Osteocyte (in vitro differentiated cells): ENCODE data around the gene ENOX1. TPM values are rescaled to one million over a fixed set of nuclear protein-coding genes. Genes with fewer than 3 reads are reported as not detected.

Experiments
- DNase-seq: peaks from one replicate; pipeline ENCODE4 v3.0.0; 2021; ENCODE audit warnings: mixed read lengths; ENCODE audit not compliant: unreplicated experiment; ENCODE audit errors: extremely low spot score
- H3K27ac Mint-ChIP-seq: one replicate; pipeline ENCODE4 v1.8.0; 2021; ENCODE audit warnings: mild to moderate bottlenecking, mixed read lengths; ENCODE audit not compliant: unreplicated experiment
- H3K27me3 Mint-ChIP-seq: one replicate; pipeline ENCODE4 v1.8.0; 2021; ENCODE audit warnings: mixed read lengths; ENCODE audit not compliant: unreplicated experiment
- H3K36me3 Mint-ChIP-seq: one replicate; pipeline ENCODE4 v1.8.0; 2021; ENCODE audit warnings: mixed read lengths; ENCODE audit not compliant: unreplicated experiment
- H3K4me1 Mint-ChIP-seq: one replicate; pipeline ENCODE4 v1.8.0; 2021; ENCODE audit warnings: mixed read lengths; ENCODE audit not compliant: unreplicated experiment
- H3K4me3 Mint-ChIP-seq: one replicate; pipeline ENCODE4 v1.8.0; 2021; ENCODE audit warnings: mild to moderate bottlenecking, moderate library complexity, mixed read lengths; ENCODE audit not compliant: unreplicated experiment
- H3K9me3 Mint-ChIP-seq: one replicate; pipeline ENCODE4 v1.8.0; 2021; ENCODE audit warnings: mixed read lengths; ENCODE audit not compliant: unreplicated experiment
- CTCF ChIP-seq: fragments of 200-600 bp; sonication (generic); IDR thresholded peaks from 2 replicates; pipeline ENCODE4 v1.5.0; 2021; ENCODE audit warnings: antibody characterized with exemption, mild to moderate bottlenecking, moderate library complexity
- total RNA-seq: library from RNA; stranded (reverse); gene quantifications from 2 replicates; pipeline ENCODE4 v1.2.1, GENCODE V29; 2021

ENOX1 gene
- total RNA-seq, 1 donor from 2014 or later: 5.9 TPM

GRCh38 chr13:43390619-43391018 is 396.2 kb downstream of the ENOX1 start:
- no peak for TF ChIP-seq CTCF
- Mint-ChIP-seq H3K27me3 (no peaks in the 10 kb centered on the region), H3K36me3 (no peaks in the 10 kb centered on the region), H3K9me3 (no peaks in the 10 kb centered on the region), H3K27ac (no peak overlapping the region), H3K4me1 (peaks cover 2% of the 10 kb centered on the region), H3K4me3 (no peak overlapping the region)
- no peak for DNase-seq

- no peak for DNase-seq
- no peaks in the 10 kb centered on the region for H3K9me3 Mint-ChIP-seq
- no peaks in the 10 kb centered on the region for H3K27me3 Mint-ChIP-seq
These were observed 396.8 kb downstream of the ENOX1 start for GRCh38 chr13:43389983-43390382.

GRCh38 chr13:43389573-43389972 is 397.2 kb downstream of the ENOX1 start:
- DNase-seq: no peak

More at GRCh38 chr13:43389983-43390382, 396.8 kb downstream of the ENOX1 start:
- H3K36me3 Mint-ChIP-seq: no peaks in the 10 kb centered on the region
- no peak overlapping the region for H3K27ac Mint-ChIP-seq
- no peak overlapping the region for H3K4me3 Mint-ChIP-seq
- no peak for TF ChIP-seq CTCF
- peaks cover 2% of the 10 kb centered on the region for H3K4me1 Mint-ChIP-seq

GRCh38 chr13:43388282-43389034 is 398.3 kb downstream of the ENOX1 start:
- Mint-ChIP-seq H3K27ac (no peak overlapping the region), H3K4me3 (no peak overlapping the region)
- no peak for TF ChIP-seq CTCF

More at GRCh38 chr13:43389573-43389972, 397.2 kb downstream of the ENOX1 start:
- H3K4me1 Mint-ChIP-seq: peaks cover 2% of the 10 kb centered on the region
- no peak overlapping the region for H3K27ac Mint-ChIP-seq
- H3K27me3 Mint-ChIP-seq: no peaks in the 10 kb centered on the region
- no peak overlapping the region for H3K4me3 Mint-ChIP-seq
- TF ChIP-seq CTCF: no peak
- H3K9me3 Mint-ChIP-seq: no peaks in the 10 kb centered on the region
- no peaks in the 10 kb centered on the region for H3K36me3 Mint-ChIP-seq

GRCh38 chr13:43387880-43388279 is 398.9 kb downstream of the ENOX1 start:
- Mint-ChIP-seq H3K9me3 (no peaks in the 10 kb centered on the region), H3K4me3 (no peak overlapping the region), H3K36me3 (no peaks in the 10 kb centered on the region), H3K4me1 (peaks cover 2% of the 10 kb centered on the region), H3K27me3 (no peaks in the 10 kb centered on the region), H3K27ac (no peak overlapping the region)
- TF ChIP-seq CTCF: no peak
- DNase-seq: no peak

More at GRCh38 chr13:43388282-43389034, 398.3 kb downstream of the ENOX1 start:
- Mint-ChIP-seq H3K9me3 (no peaks in the 10 kb centered on the region), H3K27me3 (no peaks in the 10 kb centered on the region), H3K4me1 (peaks cover 2% of the 10 kb centered on the region), H3K36me3 (no peaks in the 10 kb centered on the region)
- DNase-seq: no peak
